K562 (cell line): ENCODE data around the gene ATP13A1. TPM values are rescaled to one million over a fixed set of nuclear protein-coding genes. Genes with fewer than 3 reads are reported as not detected.

ENCODE experiments used
- C11orf30 ChIP-seq: fragments of 450-650 bp; IDR thresholded peaks from 2 replicates; pipeline ENCODE4 v1.6.1; 2016; ENCODE audit warnings: low read depth, mild to moderate bottlenecking
- CBX8 ChIP-seq: fragments of 200-600 bp; sonication (generic); IDR thresholded peaks from 2 replicates; pipeline ENCODE4 v1.6.1; 2012; ENCODE audit warnings: borderline replicate concordance, mixed run types, low read depth, mild to moderate bottlenecking, moderate library complexity, mixed read lengths, low read length, control low read depth, inconsistent platforms; ENCODE audit not compliant: poor library complexity, severe bottlenecking; ENCODE audit errors: extremely low read depth
- ID3 ChIP-seq, 2 experiments: fragments of 250-450 bp in 1 of 2; fragments of 450-650 bp in 1 of 2; sonication (Bioruptor Pico) in 1 of 2; IDR thresholded peaks; 2 replicates each; pipeline versions ENCODE4 v1.6.1 to v1.8.0; 2016 to 2021; ENCODE audit warnings: mild to moderate bottlenecking in 2 of 2, moderate library complexity in 2 of 2, missing compliant biosample characterization in 1 of 2, missing genetic modification characterization in 1 of 2
- JUND ChIP-seq, 2 experiments: IDR thresholded peaks; 2 replicates in 1 of 2; 3 replicates in 1 of 2; pipeline ENCODE4 v1.6.1; 2011; ENCODE audit warnings: borderline replicate concordance in 2 of 2, low read depth in 2 of 2, low read length in 2 of 2, improper control_type of control experiment in 1 of 2, missing biosample characterization in 1 of 2, missing genetic modification characterization in 1 of 2, missing genetic modification reagents in 1 of 2
- MGA ChIP-seq: fragments of 450-650 bp; IDR thresholded peaks from 2 replicates; pipeline ENCODE4 v1.6.1; 2016; ENCODE audit warnings: mild to moderate bottlenecking, moderate library complexity
- NCOA6 ChIP-seq: fragments of 450-650 bp; IDR thresholded peaks from 2 replicates; pipeline ENCODE4 v1.6.1; 2017; ENCODE audit warnings: mild to moderate bottlenecking
- NR1H2 ChIP-seq: sonication (generic); formaldehyde crosslinking; IDR thresholded peaks from 2 replicates; pipeline ENCODE4 v1.4.0; 2020; ENCODE audit warnings: mild to moderate bottlenecking, missing genetic modification reagents
- STAT5B ChIP-seq: fragments of 250-450 bp; sonication (Bioruptor Pico); IDR thresholded peaks from 2 replicates; pipeline ENCODE4 v1.8.0; 2021; ENCODE audit warnings: mild to moderate bottlenecking, inconsistent platforms
- YY1 ChIP-seq, 3 experiments: IDR thresholded peaks; 2 replicates each; pipeline ENCODE4 v1.6.1; 2011; ENCODE audit warnings: low read length in 2 of 3, mild to moderate bottlenecking in 2 of 3, moderate library complexity in 2 of 3, borderline replicate concordance in 1 of 3, control low read depth in 1 of 3, low read depth in 1 of 3; ENCODE audit not compliant: insufficient read depth in 3 of 3, insufficient replicate concordance in 2 of 3, control insufficient read depth in 1 of 3, insufficient read length in 1 of 3; ENCODE audit errors: extremely low read depth in 1 of 3
- polyA plus RNA-seq, 8 experiments: library from polyadenylated mRNA; depleted of rRNA in 4 of 8; stranded (reverse) in 5 of 8; unstranded in 3 of 8; fragments of >200 nt; fragmentation: Nextera tagmentation in 2 of 8; fragmentation: Illumina TruSeq in 1 of 8; extraction: Ambion mirVana in 2 of 8; extraction: Trizol in 1 of 8; gene quantifications; 2 replicates each; pipeline versions ENCODE4 v1.2.1 to v1.2.3, GENCODE V29; 2011 to 2014; ENCODE audit warnings: inconsistent platforms in 1 of 8, missing spikeins in 1 of 8
- total RNA-seq, 7 experiments: library from RNA; depleted of rRNA in 6 of 7; stranded (reverse); fragments of >200 nt in 6 of 7; fragmentation: Illumina TruSeq in 2 of 7; extraction: Trizol in 2 of 7; gene quantifications; 2 replicates each; pipeline versions ENCODE4 v1.2.1 to v1.2.3, GENCODE V29; 2011 to 2021; ENCODE audit warnings: low replicate concordance in 1 of 7

ATP13A1 gene
- total and polyA plus RNA-seq, 9 of the 15 experiments (the other 6 are each of a cell fraction or from before 2014, with no cell fraction given), result 0.90 to 83.8 (median 23.1) TPM

- TF ChIP-seq MGA, result peak; percentile 50
- no peak for TF ChIP-seq ID3 (CRISPR knock-in tag; IDR thresholded peaks at IDR 0.05)
- TF ChIP-seq ID3 (tag; IDR thresholded peaks at IDR 0.05), result 0 out of 2 replicates have a peak, but pooled peaks have one; percentile 24
- TF ChIP-seq NCOA6, result no peak
- TF ChIP-seq C11orf30, result no peak
- no peak for TF ChIP-seq CBX8
- no peak for TF ChIP-seq STAT5B (CRISPR knock-in tag)
- TF ChIP-seq NR1H2, result no peak
- TF ChIP-seq JUND (IDR thresholded peaks at IDR 0.05; ENCODE audit: borderline replicate concordance, low read depth, low read length), result peak; percentile 22; the same call in 1 of the 2 replicates
- no peak for TF ChIP-seq JUND (tag; IDR thresholded peaks at IDR 0.05; ENCODE audit: borderline replicate concordance, low read depth, low read length)
- TF ChIP-seq YY1 (IDR thresholded peaks at IDR 0.05; ENCODE audit: borderline replicate concordance in 1 of 3, control insufficient read depth in 1 of 3, extremely low read depth in 1 of 3, insufficient read depth in 3 of 3, insufficient read length in 1 of 3, insufficient replicate concordance in 2 of 3, low read depth in 1 of 3, low read length in 2 of 3), result peak in 1 of 3 experiments; percentile 47
Observed at GRCh38 chr19:19668230-19669012, 4.9 kb upstream of the ATP13A1 start, which contains the start of gene ZNF101 (continued).
